Neural crest cell (in vitro differentiated cells): ENCODE measurements around the gene CR1. TPM values are rescaled to one million over a fixed set of nuclear protein-coding genes. Genes with fewer than 3 reads are reported as not detected.
"Not testable (repeated sequence)": the region's sequence is repeated elsewhere in the genome, so short reads cannot be mapped to it uniquely, and the experiment has no call there.

ENCODE experiments used
- DNase-seq: peaks from one replicate; pipeline ENCODE4 v3.0.0; 2021; ENCODE audit warnings: low read depth, mixed read lengths, low spot score
- H3K27ac Mint-ChIP-seq: one replicate; pipeline ENCODE4 v1.8.0; 2021; ENCODE audit warnings: mild to moderate bottlenecking, mixed read lengths; ENCODE audit not compliant: unreplicated experiment
- H3K27me3 Mint-ChIP-seq: 2 replicates; pipeline ENCODE4 v1.8.0; 2021; ENCODE audit warnings: low read depth, mild to moderate bottlenecking, mixed read lengths
- H3K36me3 Mint-ChIP-seq: 2 replicates; pipeline ENCODE4 v1.8.0; 2021; ENCODE audit warnings: low read depth, mild to moderate bottlenecking, mixed read lengths
- H3K4me1 Mint-ChIP-seq: 2 replicates; pipeline ENCODE4 v1.8.0; 2021; ENCODE audit warnings: mixed read lengths
- H3K4me3 Mint-ChIP-seq: one replicate; pipeline ENCODE4 v1.8.0; 2021; ENCODE audit warnings: mild to moderate bottlenecking, mixed read lengths
- H3K9me3 Mint-ChIP-seq: 2 replicates; pipeline ENCODE4 v1.8.0; 2021; ENCODE audit warnings: mixed read lengths
- CTCF ChIP-seq: fragments of 200-600 bp; sonication (generic); conservative IDR thresholded peaks from 2 replicates; pipeline ENCODE4 v1.5.0; 2021; ENCODE audit warnings: antibody characterized with exemption, mild to moderate bottlenecking
- total RNA-seq: library from RNA; stranded (reverse); gene quantifications from 2 replicates; pipeline ENCODE4 v1.2.1, GENCODE V29; 2021

CR1 gene
- total RNA-seq, 1 donor from 2014 or later, result not detected

GRCh38 chr1:207673399-207673798 lies 177.4 kb downstream of the CR1 start:
- no peak for DNase-seq
- Mint-ChIP-seq H3K36me3 (no peaks in the 10 kb centered on the region), H3K4me3 (no peak overlapping the region), H3K9me3 (peaks cover 3% of the 10 kb centered on the region), H3K27ac (no peak overlapping the region), H3K27me3 (peaks cover 20% of the 10 kb centered on the region), H3K4me1 (no peaks in the 10 kb centered on the region)
- TF ChIP-seq CTCF, result no peak

- no peak overlapping the region for H3K4me3 Mint-ChIP-seq
- TF ChIP-seq CTCF, result no peak
- no peaks in the 10 kb centered on the region for H3K4me1 Mint-ChIP-seq
- DNase-seq, result no peak
- H3K27me3 Mint-ChIP-seq, result peaks cover 12% of the 10 kb centered on the region
- no peaks in the 10 kb centered on the region for H3K36me3 Mint-ChIP-seq
- peaks cover 4% of the 10 kb centered on the region for H3K9me3 Mint-ChIP-seq
- no peak overlapping the region for H3K27ac Mint-ChIP-seq
These were observed 180.2 kb downstream of the CR1 start for GRCh38 chr1:207676153-207676552.

- H3K4me1 Mint-ChIP-seq, H3K36me3 Mint-ChIP-seq, H3K27me3 Mint-ChIP-seq, H3K9me3 Mint-ChIP-seq, H3K4me3 Mint-ChIP-seq, DNase-seq, H3K27ac Mint-ChIP-seq: not testable (repeated sequence)
These were observed 184.8 kb downstream of the CR1 start for GRCh38 chr1:207680590-207681388.

GRCh38 chr1:207682872-207683434 lies 187.0 kb downstream of the CR1 start:
- H3K9me3 Mint-ChIP-seq, DNase-seq, H3K36me3 Mint-ChIP-seq, H3K27ac Mint-ChIP-seq, H3K4me1 Mint-ChIP-seq, H3K4me3 Mint-ChIP-seq, H3K27me3 Mint-ChIP-seq: not testable (repeated sequence)

GRCh38 chr1:207690551-207690950 lies 194.6 kb downstream of the CR1 start:
- not testable (repeated sequence) for H3K4me3 Mint-ChIP-seq, H3K27ac Mint-ChIP-seq, H3K27me3 Mint-ChIP-seq, DNase-seq, H3K4me1 Mint-ChIP-seq, H3K9me3 Mint-ChIP-seq, H3K36me3 Mint-ChIP-seq

- Mint-ChIP-seq H3K4me1 (no peaks in the 10 kb centered on the region), H3K4me3 (no peak overlapping the region)
These were observed 195.1 kb downstream of the CR1 start for GRCh38 chr1:207691010-207691409.

More at GRCh38 chr1:207691010-207691409, 195.1 kb downstream of the CR1 start:
- Mint-ChIP-seq H3K9me3 (no peaks in the 10 kb centered on the region), H3K27ac (no peak overlapping the region), H3K36me3 (no peaks in the 10 kb centered on the region), H3K27me3 (peaks cover 3% of the 10 kb centered on the region)
- TF ChIP-seq CTCF, result no peak
- DNase-seq, result no peak

Other genes with a start within 250 kb of the CR1 start
- gene CD55, start 174.5 kb upstream of the CR1 start, total RNA-seq, result 4.0 and 4.5 TPM in 2 replicates
- gene CR2, start 41.8 kb upstream of the CR1 start, total RNA-seq, result not detected in 2 replicates
- not detected in 2 replicates for gene CR1L, start 149.0 kb downstream of the CR1 start, total RNA-seq